DMS53 treated with DMSO at 0.1 percent for 48 hours (cell line): ENCODE data around the gene BRAP.
"Not testable (repeated sequence)": the region's sequence is repeated elsewhere in the genome, so short reads cannot be mapped to it uniquely, and the experiment has no call there.

Experiments
- DNase-seq: peaks from one replicate; lab custom pipeline; 2025; ENCODE audit not compliant: unreplicated experiment; lab: John Stamatoyannopoulos, UW

BRAP gene

GRCh38 chr12:111685811-111686573 lies at the start of gene BRAP, which contains the start of gene ACAD10:
TSS of gene BRAP (minus strand) at chr12:111685956. CDS start at chr12:111685792, 164 bp downstream.
TSS of gene ACAD10 (plus strand) at chr12:111686053. CDS start at chr12:111692710, 6,657 bp downstream.
- peak; percentile 93 for DNase-seq

- DNase-seq: no peak
Measured at GRCh38 chr12:111733340-111733915, 47.7 kb upstream of the BRAP start.

GRCh38 chr12:111732786-111733185 lies 47.0 kb upstream of the BRAP start:
- DNase-seq: no peak

- DNase-seq: no peak
Measured at GRCh38 chr12:111730420-111730819, 44.7 kb upstream of the BRAP start.

GRCh38 chr12:111728795-111729194 lies 43.0 kb upstream of the BRAP start:
- no peak for DNase-seq

- not testable (repeated sequence) for DNase-seq
Measured at GRCh38 chr12:111723646-111724360, 38.0 kb upstream of the BRAP start.

- DNase-seq: no peak
Measured at GRCh38 chr12:111720457-111720856, 34.7 kb upstream of the BRAP start.

- not testable (repeated sequence) for DNase-seq
Measured at GRCh38 chr12:111719316-111719715, 33.6 kb upstream of the BRAP start.

GRCh38 chr12:111715279-111715678 lies 29.5 kb upstream of the BRAP start:
- no peak for DNase-seq

GRCh38 chr12:111706145-111706544 lies 20.4 kb upstream of the BRAP start:
- no peak for DNase-seq

- no peak for DNase-seq
Measured at GRCh38 chr12:111705672-111706071, 19.9 kb upstream of the BRAP start.

- DNase-seq: no peak
Measured at GRCh38 chr12:111699962-111700361, 14.2 kb upstream of the BRAP start.

GRCh38 chr12:111693818-111694217 lies 8.1 kb upstream of the BRAP start:
- no peak for DNase-seq

- no peak for DNase-seq
Measured at GRCh38 chr12:111692575-111693210, 6.9 kb upstream of the BRAP start.

GRCh38 chr12:111691262-111691661 lies 5.5 kb upstream of the BRAP start:
- no peak for DNase-seq

GRCh38 chr12:111687952-111688351 lies 2.2 kb upstream of the BRAP start:
- DNase-seq: no peak

GRCh38 chr12:111687255-111687654 lies 1.5 kb upstream of the BRAP start:
- DNase-seq: no peak

- no peak for DNase-seq
Measured at GRCh38 chr12:111686574-111687105, 884 bp upstream of the BRAP start.

- no peak for DNase-seq
Measured at GRCh38 chr12:111685322-111685810, 390 bp downstream of the BRAP start.

- DNase-seq: not testable (repeated sequence)
Measured at GRCh38 chr12:111684485-111685198, 1.1 kb downstream of the BRAP start.
